Measurements from ENCODE around the gene AMDHD1.

The AMDHD1 gene

GRCh38 chr12:95943330-95943842 lies at the start of gene AMDHD1:
AMDHD1 (plus strand) TSS chr12:95943331; CDS start chr12:95943399, 68 bp downstream.
- FAIRE-seq, result no peak

- no peak for FAIRE-seq
Measured at GRCh38 chr12:95896846-95897245, 46.3 kb upstream of the AMDHD1 start.

DNA sequence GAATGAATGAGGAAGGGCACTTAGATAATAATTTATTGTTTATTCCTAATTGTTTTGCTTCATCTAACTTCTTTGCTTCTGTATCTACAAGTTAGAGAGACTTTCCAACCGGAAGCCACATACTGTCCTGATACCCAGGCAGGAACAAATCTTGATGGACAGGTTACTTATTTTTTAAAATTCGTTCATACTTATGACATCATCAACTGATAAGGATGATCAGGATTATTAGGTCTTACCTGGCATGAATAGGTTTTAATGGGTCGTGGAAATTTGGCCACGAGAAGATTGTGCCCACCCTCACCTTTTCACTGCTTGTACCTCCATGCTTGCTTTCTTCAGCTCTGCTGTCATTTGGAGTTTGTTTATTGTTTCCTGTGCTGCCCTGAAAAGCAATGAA lies 45.0 kb upstream of the AMDHD1 start:
- FAIRE-seq, result no peak

DNA sequence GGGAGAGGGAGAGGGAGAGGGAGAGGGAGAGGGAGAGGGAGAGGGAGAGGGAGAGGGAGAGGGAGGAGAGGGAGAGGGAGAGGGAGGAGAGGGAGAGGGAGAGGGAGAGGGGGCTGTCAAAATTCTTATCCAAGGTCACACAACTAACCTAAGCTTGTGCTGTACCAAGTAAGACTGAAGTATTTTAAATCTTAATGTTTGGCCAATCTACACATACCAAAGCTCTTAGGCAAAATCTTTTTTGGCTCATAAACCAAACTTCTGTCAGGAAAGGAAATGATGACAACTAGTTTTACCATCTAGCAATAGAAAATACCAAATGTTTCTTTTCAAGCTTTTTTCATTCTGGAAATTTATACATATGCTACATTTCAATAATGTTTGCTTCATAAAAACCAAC lies 34.6 kb upstream of the AMDHD1 start:
- FAIRE-seq, result no peak

GRCh38 chr12:95909871-95910270 lies 33.3 kb upstream of the AMDHD1 start:
- FAIRE-seq, result no peak

- FAIRE-seq, result no peak
Measured at GRCh38 chr12:95918194-95918993, 24.7 kb upstream of the AMDHD1 start.

- no peak for FAIRE-seq
Measured at GRCh38 chr12:95919110-95919509, 24.0 kb upstream of the AMDHD1 start.

DNA sequence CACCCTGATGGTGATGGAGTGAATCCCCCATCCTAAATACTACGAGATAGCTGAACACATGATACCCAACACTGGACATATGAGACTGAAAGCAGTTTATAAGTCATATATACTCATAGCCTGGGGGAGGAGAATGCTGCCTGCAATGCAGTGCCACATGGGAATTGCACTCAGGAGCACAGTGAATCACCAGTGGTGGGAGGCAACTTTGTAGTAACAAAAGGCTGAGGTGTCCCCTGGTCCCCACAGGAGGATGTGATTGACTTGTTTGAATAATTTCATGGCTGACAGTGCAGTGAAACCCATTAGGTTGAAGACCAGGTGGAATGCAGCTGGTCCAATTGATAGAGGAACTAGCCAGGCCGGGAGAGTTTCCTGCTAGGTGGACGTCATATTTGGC lies 20.9 kb upstream of the AMDHD1 start:
- no peak for FAIRE-seq

DNA sequence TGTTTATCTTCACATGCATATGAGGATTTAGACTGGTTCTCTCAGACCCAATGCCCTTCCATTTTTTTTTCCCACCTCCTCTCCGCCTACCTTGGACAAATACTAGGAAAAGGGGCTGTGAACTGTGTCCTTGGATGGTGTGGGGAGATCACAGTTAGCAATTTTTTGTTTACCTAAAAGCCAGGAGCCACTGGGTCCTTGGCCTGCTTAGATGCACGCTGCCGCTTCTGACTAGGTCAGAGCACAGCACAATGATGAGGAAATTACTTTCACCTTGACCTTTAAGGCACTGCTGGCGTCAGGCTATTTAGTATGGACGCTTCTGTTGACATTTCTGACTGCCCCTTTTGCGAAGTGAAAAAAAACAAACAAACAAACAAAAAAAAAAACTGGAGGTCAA lies 2.6 kb upstream of the AMDHD1 start:
- no peak for FAIRE-seq

DNA sequence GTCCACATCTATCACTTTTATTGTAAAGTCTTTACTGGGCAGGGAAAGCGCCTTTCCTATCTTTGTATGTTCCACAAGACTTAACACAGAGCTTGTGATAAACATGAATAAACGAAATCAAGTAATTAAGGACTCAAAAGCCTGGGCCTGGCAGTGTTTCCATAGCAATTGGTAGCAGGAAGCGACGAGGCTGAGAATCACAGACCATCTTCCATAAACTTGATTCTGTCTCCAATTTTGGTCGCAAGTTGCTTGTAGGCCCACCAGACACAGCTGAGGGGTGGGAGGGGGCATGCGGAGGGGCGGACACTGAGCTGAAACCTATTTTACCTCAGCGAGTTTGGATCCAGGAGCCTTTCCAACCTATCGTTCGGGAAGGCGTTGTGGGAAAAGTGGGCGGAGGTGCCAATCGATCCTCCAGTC lies 1.0 kb upstream of the AMDHD1 start:
- FAIRE-seq, result no peak

- FAIRE-seq, result no peak
Measured at GRCh38 chr12:95942524-95943329, 404 bp upstream of the AMDHD1 start, which contains the start of gene CCDC38. CCDC38 (minus strand) TSS chr12:95942614; CDS start chr12:95936509, 6,105 bp downstream.

GRCh38 chr12:95944108-95944704 lies 1.1 kb downstream of the AMDHD1 start:
- FAIRE-seq, result no peak

DNA sequence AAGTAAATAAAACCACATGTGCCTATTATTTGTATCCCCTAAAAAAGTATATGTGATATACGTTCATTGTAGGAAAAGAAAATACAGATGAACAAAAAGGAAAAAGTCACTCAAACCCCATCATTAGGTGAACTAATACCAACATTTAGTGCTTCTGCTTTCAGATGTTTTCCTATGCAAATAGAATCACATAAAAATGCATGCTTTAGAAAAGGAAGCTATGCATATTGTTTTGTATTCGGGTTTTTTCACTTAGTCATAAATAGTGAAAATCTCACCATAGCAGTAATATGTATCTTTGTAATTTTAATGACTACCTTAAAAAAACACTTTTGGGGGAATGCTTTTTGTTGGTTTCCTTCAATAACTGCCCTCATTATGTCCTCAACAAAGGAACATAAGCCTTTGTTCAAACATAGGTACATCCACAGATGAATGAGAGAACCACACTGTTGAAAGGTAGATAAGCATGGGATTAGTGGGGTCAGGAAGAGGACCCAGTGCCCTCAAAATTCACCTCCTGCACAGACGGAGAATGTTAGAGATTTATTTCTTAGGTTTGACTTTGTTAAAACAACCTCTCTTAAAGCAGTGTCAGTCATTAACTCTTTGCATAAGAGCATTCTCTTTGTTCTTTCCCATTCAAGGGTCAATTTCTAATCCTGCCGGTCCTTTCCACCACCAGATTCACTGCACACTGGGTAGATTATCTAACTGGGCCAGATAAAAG lies 6.5 kb downstream of the AMDHD1 start:
- no peak for FAIRE-seq

DNA sequence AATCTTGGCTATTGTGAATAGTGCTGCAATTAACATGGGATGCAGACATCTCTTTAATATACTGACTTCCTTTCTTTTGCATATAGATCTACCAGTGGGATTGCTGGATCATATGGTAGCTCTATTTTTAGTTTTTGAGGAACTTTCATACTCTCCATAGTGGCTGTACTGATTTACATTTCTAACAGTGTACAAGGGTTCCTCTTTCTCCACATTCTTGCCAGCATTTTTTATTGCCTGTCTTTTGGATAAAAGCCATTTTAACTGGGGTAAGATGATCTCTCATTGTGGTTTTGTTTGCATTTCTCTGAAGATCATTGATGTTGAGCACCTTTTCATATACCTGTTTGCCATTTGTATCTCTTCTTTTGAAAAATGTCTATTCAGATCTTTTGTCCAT lies 8.4 kb downstream of the AMDHD1 start:
- no peak for FAIRE-seq

DNA sequence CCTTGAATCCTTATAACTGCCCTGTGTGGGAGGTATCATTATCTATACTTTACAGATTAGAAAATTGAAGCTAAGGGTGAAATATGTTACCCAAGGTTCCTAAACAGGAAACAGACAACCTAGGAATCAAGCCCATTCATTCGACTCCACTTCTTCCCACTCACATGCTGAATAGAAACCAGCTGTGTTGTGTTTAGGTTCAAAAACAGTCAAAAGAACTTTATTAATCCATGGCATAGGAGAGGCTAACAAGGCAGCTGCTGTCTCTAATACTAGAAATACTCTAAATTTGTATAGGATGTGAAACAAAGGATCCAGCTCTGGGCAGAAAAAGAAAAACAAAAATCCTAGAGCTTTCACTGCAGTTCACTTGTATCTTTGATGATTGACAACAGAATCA lies 9.9 kb downstream of the AMDHD1 start:
- no peak for FAIRE-seq

- no peak for FAIRE-seq
Measured at GRCh38 chr12:95955549-95956159, 12.5 kb downstream of the AMDHD1 start.

DNA sequence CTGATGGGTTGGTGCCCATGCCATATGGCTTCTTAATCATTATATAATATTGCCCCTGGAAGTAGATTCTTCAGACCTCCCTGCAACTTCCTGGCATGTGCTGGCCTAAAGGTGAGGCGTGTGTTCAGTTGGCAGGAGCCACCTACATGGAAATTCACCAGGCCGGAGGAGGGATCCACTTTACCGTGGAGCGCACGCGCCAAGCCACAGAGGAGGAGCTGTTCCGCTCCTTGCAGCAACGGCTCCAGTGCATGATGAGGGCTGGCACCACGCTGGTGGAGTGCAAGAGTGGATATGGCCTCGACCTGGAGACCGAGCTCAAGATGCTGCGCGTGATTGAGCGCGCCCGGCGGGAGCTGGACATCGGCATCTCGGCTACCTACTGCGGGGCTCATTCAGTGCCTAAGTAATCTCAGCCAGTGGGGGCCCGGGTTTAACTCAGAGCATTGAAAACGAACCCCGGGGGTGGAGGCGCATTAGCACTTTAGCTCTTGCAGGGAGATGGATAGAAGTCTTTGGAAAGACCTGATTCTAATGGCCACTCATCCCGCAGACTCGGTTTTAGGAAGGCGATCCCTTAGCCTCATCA lies 13.5 kb downstream of the AMDHD1 start:
- no peak for FAIRE-seq

GRCh38 chr12:95959107-95959506 lies 16.0 kb downstream of the AMDHD1 start:
- FAIRE-seq, result no peak

DNA sequence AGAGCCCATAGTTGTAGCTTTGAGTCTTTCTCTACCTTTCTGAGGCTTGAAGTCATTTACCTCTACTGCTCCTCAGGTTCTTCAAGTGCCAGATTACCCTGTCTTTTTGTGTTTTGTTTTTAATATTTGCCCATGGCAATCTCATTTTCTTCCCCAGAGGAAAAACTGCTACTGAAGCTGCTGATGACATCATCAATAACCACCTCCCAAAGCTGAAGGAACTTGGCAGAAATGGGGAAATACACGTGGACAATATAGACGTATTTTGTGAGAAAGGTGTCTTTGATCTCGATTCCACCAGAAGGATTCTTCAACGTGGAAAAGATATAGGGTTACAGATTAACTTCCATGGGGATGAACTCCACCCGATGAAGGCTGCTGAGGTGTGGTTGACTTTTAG lies 17.1 kb downstream of the AMDHD1 start:
- FAIRE-seq, result no peak

- no peak for FAIRE-seq
Measured at GRCh38 chr12:95962222-95962621, 19.1 kb downstream of the AMDHD1 start.

- no peak for FAIRE-seq
Measured at GRCh38 chr12:95963096-95963495, 20.0 kb downstream of the AMDHD1 start.

All from TTC549 (cell line).